GM21360 (cell line): Measurements from ENCODE around the gene CHID1.

Source experiments
- ATAC-seq: cut with Tn5 transposase; IDR thresholded peaks from one replicate; pipeline ENCODE4 v1.9.1; 2021; ENCODE audit warnings: mild to moderate bottlenecking, moderate library complexity; ENCODE audit not compliant: unreplicated experiment

The CHID1 gene

DNA sequence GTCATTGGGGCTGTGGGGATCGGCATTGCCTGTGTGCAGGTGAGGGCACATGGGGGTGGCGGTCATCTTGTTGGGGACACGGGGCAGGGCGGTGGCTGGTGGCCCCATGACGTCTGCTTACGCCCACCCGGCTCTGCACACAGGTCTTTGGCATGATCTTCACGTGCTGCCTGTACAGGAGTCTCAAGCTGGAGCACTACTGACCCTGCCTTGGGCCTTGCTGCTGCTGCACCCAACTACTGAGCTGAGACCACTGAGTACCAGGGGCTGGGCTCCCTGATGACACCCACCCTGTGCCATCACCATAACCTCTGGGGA lies 72.7 kb downstream of the CHID1 start:
- no peak for ATAC-seq

DNA sequence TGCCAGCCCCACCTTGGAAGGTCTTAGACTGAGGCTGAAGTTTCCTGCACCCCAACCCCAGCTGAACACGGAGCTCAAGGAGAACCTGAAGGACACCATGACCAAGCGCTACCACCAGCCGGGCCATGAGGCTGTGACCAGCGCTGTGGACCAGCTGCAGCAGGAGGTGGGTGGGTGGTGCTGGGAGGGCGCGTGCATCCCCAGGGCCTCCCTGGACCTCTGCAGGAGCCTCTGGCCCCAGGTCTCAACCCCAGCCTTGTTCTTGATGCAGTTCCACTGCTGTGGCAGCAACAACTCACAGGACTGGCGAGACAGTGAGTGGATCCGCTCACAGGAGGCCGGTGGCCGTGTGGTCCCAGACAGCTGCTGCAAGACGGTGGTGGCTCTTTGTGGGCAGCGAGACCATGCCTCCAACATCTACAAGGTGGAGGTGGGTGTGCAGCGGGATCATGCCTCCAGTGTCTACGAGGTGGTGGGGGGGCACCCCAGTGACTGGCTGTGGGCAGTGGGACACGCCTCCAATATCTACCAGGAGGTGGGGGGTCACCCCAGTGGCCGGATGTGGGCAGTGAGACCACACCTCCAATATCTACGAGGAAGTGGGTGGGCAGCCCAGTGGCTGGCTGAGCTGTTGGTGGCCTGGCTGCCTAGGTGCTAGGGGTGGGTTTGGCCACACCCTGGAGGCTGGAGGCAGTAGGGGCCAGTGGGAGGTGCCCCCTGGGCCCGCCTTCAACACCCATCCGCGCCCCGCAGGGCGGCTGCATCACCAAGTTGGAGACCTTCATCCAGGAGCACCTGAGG lies 73.2 kb downstream of the CHID1 start:
- no peak for ATAC-seq

DNA sequence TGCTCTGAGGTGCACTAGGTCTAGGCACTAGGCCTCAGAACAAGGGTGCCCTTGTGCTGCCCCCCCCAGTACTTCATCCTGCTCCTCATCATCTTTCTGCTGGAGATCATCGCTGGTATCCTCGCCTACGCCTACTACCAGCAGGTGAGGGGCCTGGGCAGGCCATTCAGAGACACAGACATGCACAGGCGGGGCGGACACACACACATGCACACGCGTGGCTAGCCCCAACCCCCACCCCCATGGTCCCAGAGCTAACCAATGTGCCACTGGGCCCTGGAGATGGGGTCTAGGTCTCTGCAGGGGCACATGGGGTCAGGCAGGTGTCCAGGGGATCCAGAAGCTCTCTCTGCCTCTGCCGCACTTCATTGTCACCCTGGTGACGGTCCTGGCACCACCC lies 73.9 kb downstream of the CHID1 start:
- ATAC-seq = no peak

DNA sequence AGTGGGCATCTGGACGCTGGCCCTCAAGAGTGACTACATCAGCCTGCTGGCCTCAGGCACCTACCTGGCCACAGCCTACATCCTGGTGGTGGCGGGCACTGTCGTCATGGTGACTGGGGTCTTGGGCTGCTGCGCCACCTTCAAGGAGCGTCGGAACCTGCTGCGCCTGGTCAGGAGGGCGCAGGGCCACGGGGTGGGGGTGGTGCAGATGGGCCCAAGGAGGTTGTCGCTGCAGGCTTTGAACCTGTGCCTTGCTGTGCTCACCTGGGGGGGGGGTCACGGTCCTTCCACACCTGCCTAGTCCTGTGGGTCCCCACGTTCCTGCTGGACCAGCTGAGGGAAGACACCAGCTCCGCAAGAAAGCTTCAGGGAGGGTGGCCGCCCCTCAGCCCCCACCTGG lies 74.3 kb downstream of the CHID1 start:
- no peak for ATAC-seq

- no peak for ATAC-seq
Observed at GRCh38 chr11:834371-835316, 76.0 kb downstream of the CHID1 start.

DNA sequence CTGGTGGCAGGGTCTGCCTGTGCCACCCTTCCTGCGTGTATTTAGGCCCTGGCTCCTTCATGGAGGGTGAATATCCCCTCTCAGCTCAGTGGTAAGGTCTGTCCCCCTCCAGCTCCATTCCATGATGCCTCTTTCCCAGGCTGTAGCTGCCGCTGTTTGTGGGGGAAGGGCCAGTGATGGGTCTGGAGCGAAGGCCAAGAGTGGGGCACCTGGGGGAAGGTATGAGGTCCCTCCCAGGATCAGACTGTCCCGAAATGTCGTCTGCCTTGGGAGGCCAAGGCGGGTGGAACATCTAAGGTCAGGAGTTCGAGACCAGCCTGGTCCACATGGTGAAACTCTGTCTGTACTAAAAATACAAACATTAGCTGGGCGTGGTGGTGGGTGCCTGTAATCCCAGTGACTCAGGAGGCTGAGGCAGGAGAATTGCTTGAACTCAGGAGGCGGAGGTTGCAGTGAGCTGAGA lies 76.7 kb downstream of the CHID1 start:
- no peak for ATAC-seq

GRCh38 chr11:833114-833791 lies 77.4 kb downstream of the CHID1 start:
- no peak for ATAC-seq

DNA sequence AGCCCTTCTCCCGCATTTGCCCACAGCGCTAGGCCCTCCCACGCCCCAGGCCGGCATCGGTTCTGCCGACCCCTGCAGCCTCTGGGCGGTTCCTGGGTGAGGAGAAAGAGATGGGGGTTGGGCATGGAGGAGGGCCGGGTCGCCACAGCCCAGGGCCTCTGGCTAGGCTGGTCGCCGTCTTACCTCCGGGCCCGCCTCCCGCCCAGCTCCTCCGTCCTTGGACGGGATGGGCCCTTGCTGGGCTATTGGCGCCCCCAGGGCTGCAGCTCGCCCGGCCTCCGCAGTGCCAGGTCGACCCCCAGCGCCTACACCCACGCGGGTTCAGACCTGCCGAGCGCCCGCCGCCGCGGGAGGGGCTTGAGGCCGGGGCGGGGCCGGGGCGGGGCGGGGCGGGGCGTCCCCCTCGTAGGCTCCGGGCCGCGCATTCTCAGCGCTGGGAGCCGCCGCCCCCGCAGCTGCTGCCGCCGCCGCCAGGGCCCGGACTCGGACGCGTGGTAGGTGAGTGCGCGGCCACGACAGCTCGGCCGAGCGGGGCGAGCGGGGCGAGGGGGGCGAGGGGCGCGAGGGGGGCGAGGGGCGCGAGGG lies 78.0 kb downstream of the CHID1 start, which contains the start of gene CD151:
Gene CD151, plus strand, starts transcription at position 424 of the 585 bp plus-strand sequence. CDS start 3,118 bp downstream, outside the sequence.
- no peak for ATAC-seq

DNA sequence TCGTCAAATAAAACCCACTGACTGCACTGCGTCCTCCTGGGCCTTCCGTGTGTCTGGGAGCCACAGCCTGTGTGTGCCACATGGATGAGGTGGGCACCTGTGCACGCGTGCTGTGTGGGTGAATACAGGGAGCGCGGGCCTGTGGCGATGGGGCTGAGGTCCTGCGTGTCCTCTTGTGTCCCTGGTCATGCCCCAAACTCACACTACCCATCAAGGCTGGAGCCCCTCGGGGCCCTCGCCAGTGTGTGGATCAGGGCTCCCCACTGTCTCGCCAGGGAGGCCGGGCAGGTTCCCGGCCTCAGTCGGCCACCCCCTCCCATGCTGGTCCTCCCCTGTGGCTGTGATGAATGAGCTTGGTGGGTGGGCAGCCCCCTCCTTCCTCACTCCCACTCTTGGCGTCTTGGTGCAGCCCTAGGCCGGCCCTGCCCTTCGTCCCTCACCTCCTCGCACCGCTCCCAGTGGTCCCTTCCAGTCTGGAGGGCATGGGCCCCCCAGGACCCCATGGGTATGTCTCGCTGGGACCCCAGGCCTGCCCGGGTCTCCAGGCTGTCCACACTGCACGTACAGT lies 78.6 kb downstream of the CHID1 start:
- ATAC-seq = no peak

GRCh38 chr11:831118-831864 lies 79.3 kb downstream of the CHID1 start:
- ATAC-seq = no peak

DNA sequence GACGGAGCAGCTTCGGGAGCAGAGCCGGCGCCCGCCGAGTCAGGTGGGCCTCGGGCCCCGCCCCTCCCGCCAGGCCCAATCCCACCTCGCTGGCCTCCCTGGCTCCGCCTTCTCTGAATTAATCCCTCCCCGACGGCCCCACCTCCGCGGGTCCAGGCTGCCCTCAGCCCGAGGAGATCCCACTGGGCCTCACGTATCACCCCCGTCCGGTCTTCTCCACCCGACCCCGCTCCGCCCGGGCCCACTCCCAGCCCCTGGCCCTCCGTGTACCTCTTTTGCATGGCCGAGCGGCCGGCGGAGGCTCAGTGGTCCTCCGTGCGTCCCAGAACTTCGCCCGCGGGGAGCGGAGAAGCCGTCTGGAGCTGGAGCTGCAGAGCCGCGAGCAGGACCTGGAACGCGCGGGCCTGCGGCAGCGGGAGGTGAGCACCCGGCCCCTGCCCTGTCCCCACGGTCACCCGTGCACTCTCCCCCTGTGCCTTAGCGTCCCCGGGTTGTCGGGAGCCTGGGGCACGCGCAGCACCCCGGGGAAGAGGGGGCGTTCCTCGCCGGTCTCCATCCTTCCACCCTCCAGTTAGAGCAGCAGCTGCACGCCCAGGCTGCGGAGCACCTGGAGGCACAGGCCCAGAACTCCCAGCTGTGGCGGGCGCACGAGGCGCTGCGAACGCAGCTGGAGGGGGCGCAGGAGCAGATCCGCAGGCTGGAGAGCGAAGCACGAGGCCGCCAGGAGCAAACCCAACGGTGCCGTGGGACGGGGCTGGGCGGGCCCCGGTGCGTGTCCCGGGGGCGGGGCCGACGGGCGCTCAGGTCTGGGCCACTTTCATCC lies 80.1 kb downstream of the CHID1 start:
- no peak for ATAC-seq

DNA sequence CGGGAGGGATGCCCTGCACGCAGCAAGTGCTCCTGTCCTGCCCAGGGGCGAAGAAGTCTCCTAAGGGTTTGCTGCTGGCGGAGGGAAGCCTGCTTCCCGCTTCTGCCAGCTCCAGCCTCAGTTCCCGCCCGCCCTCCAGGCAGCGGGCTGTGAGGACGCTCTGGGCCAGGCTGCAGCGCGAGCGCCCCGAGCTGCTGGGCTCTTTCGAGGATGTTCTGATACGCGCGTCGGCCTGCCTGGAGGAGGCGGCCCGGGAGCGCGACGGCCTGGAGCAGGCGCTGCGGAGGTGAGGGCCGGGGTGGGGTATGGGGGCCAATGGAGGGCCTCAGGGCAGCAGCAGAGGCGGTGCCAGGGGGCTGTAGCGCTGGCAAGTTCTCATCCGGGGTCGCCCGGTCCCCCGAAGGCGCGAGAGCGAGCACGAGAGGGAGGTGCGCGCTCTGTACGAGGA lies 80.7 kb downstream of the CHID1 start:
- no peak for ATAC-seq

DNA sequence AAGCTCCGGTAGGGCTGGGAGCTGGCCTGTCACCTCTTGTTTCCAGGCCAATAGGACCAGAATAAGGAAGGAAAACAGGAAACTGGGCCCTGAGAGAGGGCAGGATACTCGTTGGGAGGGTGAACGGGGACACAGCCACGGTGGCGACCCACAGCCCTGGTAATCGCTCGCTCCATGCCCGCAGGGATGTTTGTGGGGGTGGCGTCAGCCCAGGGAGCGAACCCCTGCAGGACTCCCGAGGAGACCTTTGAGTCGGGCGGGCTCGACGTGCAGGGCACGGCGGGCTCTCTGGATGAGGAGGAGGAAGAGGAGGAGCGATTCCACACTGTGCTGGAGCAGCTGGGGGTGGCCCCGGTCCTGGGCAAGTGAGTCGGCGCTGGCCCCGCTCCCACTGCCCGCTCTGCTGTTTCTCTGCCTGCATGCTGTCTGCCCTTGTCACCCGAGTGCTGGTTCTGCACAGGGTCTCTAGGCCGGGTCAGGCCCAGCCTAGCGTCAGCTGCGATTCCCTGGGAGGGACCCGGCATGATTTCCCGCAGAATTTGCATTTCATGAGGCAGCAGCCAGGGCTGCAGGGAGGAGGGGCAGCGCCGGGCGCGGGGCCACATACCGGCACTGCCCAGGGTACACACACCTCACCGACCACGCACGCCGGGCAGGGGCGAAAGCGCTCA lies 81.3 kb downstream of the CHID1 start:
- ATAC-seq = no peak

DNA sequence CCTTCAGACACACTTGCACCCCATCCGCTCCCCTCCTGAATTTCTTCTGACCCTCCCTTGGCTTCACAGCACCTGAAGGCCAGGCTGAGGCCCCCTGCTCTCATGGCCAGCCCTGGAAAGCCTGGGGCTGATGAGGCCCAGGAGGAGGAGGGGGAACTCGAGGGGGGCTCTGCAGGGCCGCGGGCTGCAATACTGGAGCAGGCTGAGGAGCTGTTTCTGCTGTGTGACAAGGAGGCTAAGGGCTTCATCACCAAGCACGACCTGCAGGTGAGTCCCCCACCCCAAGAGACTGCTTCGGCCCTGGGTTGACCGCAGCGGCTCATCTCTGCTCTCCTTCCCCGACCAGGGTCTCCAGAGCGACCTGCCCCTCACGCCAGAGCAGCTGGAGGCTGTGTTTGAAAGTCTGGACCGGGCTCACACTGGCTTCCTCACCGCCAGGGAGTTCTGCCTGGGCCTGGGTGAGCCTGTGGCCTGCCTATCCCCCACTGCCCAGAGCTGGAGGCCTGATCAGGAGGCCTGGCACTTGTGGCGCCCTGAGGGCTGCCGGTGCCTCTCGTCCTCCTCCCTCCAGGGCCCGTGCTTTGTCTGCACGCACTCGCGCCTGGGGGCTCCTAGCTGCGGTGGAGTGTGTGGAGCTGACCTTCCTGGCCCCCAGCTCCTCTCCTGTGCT lies 82.0 kb downstream of the CHID1 start:
- ATAC-seq = no peak

DNA sequence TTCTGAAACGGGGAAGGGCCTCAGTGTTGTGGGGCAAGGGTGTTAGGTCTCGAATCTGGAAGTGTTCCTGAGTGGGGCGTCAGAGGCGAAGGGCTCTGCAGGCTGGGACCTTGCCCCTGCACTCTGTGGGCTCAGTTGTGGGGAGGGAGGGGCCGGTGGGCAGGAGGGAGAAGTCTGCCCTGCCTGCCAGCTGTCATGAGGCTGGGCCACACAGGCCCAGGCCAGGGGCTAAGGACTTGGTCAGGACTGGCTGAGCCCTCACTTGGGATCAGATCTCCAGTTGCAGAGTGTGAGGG lies 82.8 kb downstream of the CHID1 start, which contains the start of gene CRACR2B:
Gene CRACR2B, plus strand, starts transcription at position 23 of the 296 bp plus-strand sequence. CDS start 689 bp downstream, outside the sequence.
- no peak for ATAC-seq

- no peak for ATAC-seq
Observed at GRCh38 chr11:827146-827896, 83.3 kb downstream of the CHID1 start.

GRCh38 chr11:826836-827145 lies 83.8 kb downstream of the CHID1 start:
- no peak for ATAC-seq
